CD14-positive monocyte (primary cell): ENCODE measurements around the gene ARPC4. TPM values are rescaled to one million over a fixed set of nuclear protein-coding genes. Genes with fewer than 3 reads are reported as not detected.

Source experiments
- DNase-seq, 3 donors: peaks; one replicate each; pipeline ENCODE4 v3.0.0-alpha.2; 2011 to 2022
- H2AFZ ChIP-seq: 2 replicates; pipeline ENCODE4 v1.6.0; 2012; ENCODE audit warnings: mild to moderate bottlenecking, low read depth, low read length, inconsistent platforms; ENCODE audit not compliant: insufficient read depth, poor library complexity, severe bottlenecking
- H3K27ac ChIP-seq, 2 donors: 1 replicate in 1 of 2; 2 replicates in 1 of 2; pipeline ENCODE4 v1.5.1; 2012 to 2013; ENCODE audit warnings: low read length in 2 of 2, control low read depth in 1 of 2, inconsistent platforms in 1 of 2, low read depth in 1 of 2, mild to moderate bottlenecking in 1 of 2
- H3K27me3 ChIP-seq, 2 donors: one replicate each; pipeline versions ENCODE4 v1.6.0 to v1.6.1; 2011 to 2013; ENCODE audit warnings: low read length in 2 of 2; ENCODE audit not compliant: control insufficient read depth in 2 of 2, insufficient read depth in 2 of 2
- H3K36me3 ChIP-seq, 2 donors: replicated peaks in 1 of 2; 1 replicate in 1 of 2; 2 replicates in 1 of 2; pipeline versions ENCODE4 v1.5.1 to v1.6.1; 2012 to 2013; ENCODE audit warnings: low read length in 2 of 2, control low read depth in 1 of 2, inconsistent platforms in 1 of 2, mild to moderate bottlenecking in 1 of 2; ENCODE audit not compliant: insufficient read depth in 2 of 2, control insufficient read depth in 1 of 2
- H3K4me1 ChIP-seq, 2 donors: 1 replicate in 1 of 2; 2 replicates in 1 of 2; pipeline versions ENCODE4 v1.5.1 to v1.6.1; 2012 to 2013; ENCODE audit warnings: low read length in 2 of 2, control low read depth in 1 of 2, inconsistent platforms in 1 of 2, mild to moderate bottlenecking in 1 of 2, moderate library complexity in 1 of 2; ENCODE audit not compliant: insufficient read depth in 2 of 2, control insufficient read depth in 1 of 2
- H3K4me2 ChIP-seq: replicated peaks from 2 replicates; pipeline ENCODE3; 2012; ENCODE audit warnings: low read length, moderate library complexity, mild to moderate bottlenecking; ENCODE audit not compliant: poor library complexity, severe bottlenecking; ENCODE audit errors: extremely low read depth
- H3K4me3 ChIP-seq, 3 experiments: fragments of 200-600 bp in 1 of 3; sonication (generic) in 1 of 3; replicated peaks in 1 of 3; 1 replicate in 2 of 3; 2 replicates in 1 of 3; pipeline ENCODE4 v1.5.1; 2011 to 2013; ENCODE audit warnings: low read length in 3 of 3, mild to moderate bottlenecking in 3 of 3, control low read depth in 2 of 3, low read depth in 2 of 3, inconsistent platforms in 1 of 3, moderate library complexity in 1 of 3
- H3K79me2 ChIP-seq: 2 replicates; pipeline ENCODE4 v1.6.0; 2012; ENCODE audit warnings: mild to moderate bottlenecking, control low read depth, inconsistent platforms, low read length, moderate library complexity; ENCODE audit not compliant: insufficient read depth
- H3K9ac ChIP-seq: 2 replicates; pipeline ENCODE4 v1.6.0; 2017; ENCODE audit warnings: low read length, mild to moderate bottlenecking; ENCODE audit not compliant: insufficient read depth, poor library complexity, severe bottlenecking
- H3K9me3 ChIP-seq, 2 donors: replicated peaks in 1 of 2; 1 replicate in 1 of 2; 2 replicates in 1 of 2; pipeline versions ENCODE4 v1.5.1 to v1.6.1; 2012 to 2013; ENCODE audit warnings: low read length in 2 of 2, control low read depth in 1 of 2; ENCODE audit not compliant: control insufficient read depth in 1 of 2, insufficient read depth in 1 of 2
- H4K20me1 ChIP-seq: 2 replicates; pipeline ENCODE4 v1.6.0; 2012; ENCODE audit warnings: mild to moderate bottlenecking, low read length, control low read depth, moderate library complexity; ENCODE audit not compliant: insufficient read depth
- H3K27ac Mint-ChIP-seq, 7 donors: one replicate each; pipeline ENCODE4 v1.8.0; 2020; ENCODE audit warnings: mild to moderate bottlenecking in 7 of 7, mixed read lengths in 7 of 7, moderate library complexity in 6 of 7, inconsistent platforms in 2 of 7
- H3K27me3 Mint-ChIP-seq, 3 donors: one replicate each; pipeline ENCODE4 v1.8.0; 2021 to 2022; ENCODE audit warnings: low read depth in 3 of 3, mild to moderate bottlenecking in 3 of 3, mixed read lengths in 3 of 3, moderate library complexity in 3 of 3, inconsistent platforms in 1 of 3
- H3K36me3 Mint-ChIP-seq, 2 donors: one replicate each; pipeline ENCODE4 v1.8.0; 2020; ENCODE audit warnings: mixed read lengths in 2 of 2, inconsistent platforms in 1 of 2, mild to moderate bottlenecking in 1 of 2
- H3K4me1 Mint-ChIP-seq: one replicate; pipeline ENCODE4 v1.8.0; 2020; ENCODE audit warnings: mild to moderate bottlenecking, mixed read lengths
- H3K4me3 Mint-ChIP-seq, 2 donors: one replicate each; pipeline ENCODE4 v1.8.0; 2020; ENCODE audit warnings: mild to moderate bottlenecking in 2 of 2, mixed read lengths in 2 of 2, moderate library complexity in 1 of 2
- H3K9me3 Mint-ChIP-seq, 7 donors: one replicate each; pipeline ENCODE4 v1.8.0; 2020 to 2022; ENCODE audit warnings: mixed read lengths in 7 of 7, mild to moderate bottlenecking in 6 of 7, moderate library complexity in 6 of 7, inconsistent platforms in 2 of 7
- CTCF ChIP-seq: fragments of 200-600 bp; IDR thresholded peaks from one replicate; pipeline ENCODE4 v1.8.0; 2022; ENCODE audit warnings: antibody characterized with exemption, mild to moderate bottlenecking
- WGBS: methylation state at CpG from one replicate; pipeline ENCODE4 v1.1.5; 2013; ENCODE audit warnings: missing lambda C conversion rate; ENCODE audit not compliant: insufficient coverage; 5-methylcytosine and 5-hydroxymethylcytosine counted together
- intact Hi-C, 2 donors: fragments of 100-400 bp; cut with micrococcal nuclease; formaldehyde crosslinking; loops; one replicate each; pipeline versions ENCODE4 v1.15.0 to v1.15.1; 2023
- polyA plus RNA-seq, 3 donors: library from polyadenylated mRNA; depleted of rRNA in 1 of 3; unstranded in 2 of 3; stranded (reverse) in 1 of 3; fragments of 300-500 nt in 2 of 3; fragments of >200 nt in 1 of 3; fragmentation: Illumina TruSeq in 2 of 3; gene quantifications; 1 replicate in 2 of 3; 2 replicates in 1 of 3; pipeline ENCODE4 v1.2.3, GENCODE V29; 2012 to 2021

Gene ARPC4
- polyA plus RNA-seq, 3 donors: 211 to 390 (median 389) TPM

GRCh38 chr3:9750556-9751411, 42.1 kb upstream of the ARPC4 start:
- H3K4me3 Mint-ChIP-seq: peak overlapping the region; percentile 90 to 98

More at GRCh38 chr3:9750556-9751411, 42.1 kb upstream of the ARPC4 start:
- Histone ChIP-seq H4K20me1 (peaks cover 18% of the 10 kb centered on the region), H3K9me3 (no peaks in the 10 kb centered on the region), H3K27ac (peak overlapping the region; percentile 84 to 89), H3K27me3 (no peaks in the 10 kb centered on the region), H3K36me3 (peaks cover 44 to 63% of the 10 kb centered on the region in 2 donors), H3K4me2 (peak overlapping the region; percentile 93), H3K4me1 (peaks cover 35 to 42% of the 10 kb centered on the region in 2 donors), H3K4me3 (peak overlapping the region; percentile 57 to 92 (median 80)), H2AFZ (peak overlapping the region; percentile 85), H3K79me2 (peaks cover 23% of the 10 kb centered on the region), H3K9ac (peak overlapping the region; percentile 58)
- peak overlapping the region; percentile 95 to 99 (median 96) for H3K27ac Mint-ChIP-seq
- intact Hi-C loops: loop anchor here (1.0 to 2.0 kb wide), 3 partner anchors 19 to 42 kb away; partner anchors contain the start of genes ARPC4 (in 1 of the 2), BRPF1 (in 1 of the 2) and TADA3 (in 1 of the 2)
- no peaks in the 10 kb centered on the region for H3K9me3 Mint-ChIP-seq
- peaks cover 53 to 74% of the 10 kb centered on the region in 2 donors for H3K36me3 Mint-ChIP-seq
- TF ChIP-seq CTCF: no peak
- H3K27me3 Mint-ChIP-seq: peaks cover 0 to 2% (median 0%) of the 10 kb centered on the region in 3 donors
- 66% methylated on average over 17 of the region's 17 CpGs for WGBS
- DNase-seq: no peak
- H3K4me1 Mint-ChIP-seq: peaks cover 42% of the 10 kb centered on the region
